Neural cell (in vitro differentiated cells): ENCODE measurements around the gene CDC6. TPM values are rescaled to one million over a fixed set of nuclear protein-coding genes. Genes with fewer than 3 reads are reported as not detected.

Experiments
- H2AFZ ChIP-seq: fragments of 200-600, 300-800 bp; sonication (generic), shearing (Covaris generic); 2 replicates; pipeline ENCODE4 v1.6.0; 2014; ENCODE audit warnings: low read depth, mild to moderate bottlenecking, antibody characterized with exemption, low read length, moderate library complexity
- H3F3A ChIP-seq: fragments of 200-600 bp; shearing (Covaris generic); 2 replicates; pipeline ENCODE4 v1.6.1; 2016; ENCODE audit warnings: mild to moderate bottlenecking, moderate library complexity, mixed read lengths, antibody characterized with exemption, low read length; ENCODE audit not compliant: insufficient read depth, poor library complexity, severe bottlenecking
- H3K27ac ChIP-seq: fragments of 200-600, 300-800 bp; sonication (generic), shearing (Covaris generic); 2 replicates; pipeline ENCODE4 v1.5.1; 2014; ENCODE audit warnings: mild to moderate bottlenecking, low read length, moderate library complexity
- H3K27me3 ChIP-seq: fragments of 300-800, 200-600 bp; sonication (generic), shearing (Covaris generic); 2 replicates; pipeline ENCODE4 v1.6.0; 2014; ENCODE audit warnings: mild to moderate bottlenecking, low read depth, low read length, moderate library complexity; ENCODE audit not compliant: insufficient read depth
- H3K36me3 ChIP-seq: fragments of 300-800, 200-600 bp; sonication (generic), shearing (Covaris generic); 2 replicates; pipeline ENCODE4 v1.5.1; 2014; ENCODE audit warnings: mild to moderate bottlenecking, antibody characterized with exemption, low read length, moderate library complexity; ENCODE audit not compliant: insufficient read depth
- H3K4me2 ChIP-seq: fragments of 300-800, 200-600 bp; sonication (generic), shearing (Covaris generic); 2 replicates; pipeline ENCODE4 v1.6.0; 2014; ENCODE audit warnings: mild to moderate bottlenecking, low read length
- H3K4me3 ChIP-seq: fragments of 300-800, 200-600 bp; sonication (generic), shearing (Covaris generic); 2 replicates; pipeline ENCODE4 v1.5.1; 2014; ENCODE audit warnings: mild to moderate bottlenecking, low read length, moderate library complexity
- H3K79me2 ChIP-seq: fragments of 200-600 bp; shearing (Covaris generic); replicated peaks from 2 replicates; pipeline ENCODE4 v1.6.0; 2014; ENCODE audit warnings: mild to moderate bottlenecking, low read length, moderate library complexity; ENCODE audit not compliant: insufficient read depth
- H3K9ac ChIP-seq: fragments of 300-800, 200-600 bp; sonication (generic), shearing (Covaris generic); 2 replicates; pipeline ENCODE4 v1.6.1; 2016; ENCODE audit warnings: mild to moderate bottlenecking, low read length, mixed read lengths
- H3K9me2 ChIP-seq: fragments of 200-600 bp; shearing (Covaris generic); 2 replicates; pipeline ENCODE4 v1.6.1; 2016; ENCODE audit warnings: mild to moderate bottlenecking, low read length, mixed read lengths; ENCODE audit not compliant: insufficient read depth
- H3K9me3 ChIP-seq: fragments of 200-600, 300-800 bp; sonication (generic), shearing (Covaris generic); 2 replicates; pipeline ENCODE4 v1.6.1; 2016; ENCODE audit warnings: mild to moderate bottlenecking, mixed run types, low read length, moderate library complexity, mixed read lengths
- H4K20me1 ChIP-seq: fragments of 200-600 bp; shearing (Covaris generic); 2 replicates; pipeline ENCODE4 v1.6.1; 2016; ENCODE audit warnings: mild to moderate bottlenecking, mixed run types; ENCODE audit not compliant: insufficient read depth
- EP300 ChIP-seq: fragments of 450-650 bp; conservative IDR thresholded peaks from 2 replicates; pipeline ENCODE4 v1.6.1; 2014; ENCODE audit warnings: antibody characterized with exemption, mild to moderate bottlenecking, moderate library complexity; ENCODE audit not compliant: poor library complexity, severe bottlenecking
- EZH2 ChIP-seq: fragments of 200-600, 300-800 bp; shearing (Covaris generic), sonication (generic); IDR thresholded peaks from 2 replicates; pipeline ENCODE4 v1.6.1; 2014; ENCODE audit warnings: antibody characterized with exemption, low read length, borderline replicate concordance, mild to moderate bottlenecking; ENCODE audit not compliant: insufficient read depth, poor library complexity, severe bottlenecking
- MXI1 ChIP-seq: fragments of 450-650 bp; conservative IDR thresholded peaks from 2 replicates; pipeline ENCODE4 v1.6.1; 2014; ENCODE audit warnings: antibody characterized with exemption, mild to moderate bottlenecking; ENCODE audit not compliant: poor library complexity, severe bottlenecking
- POLR2AphosphoS5 ChIP-seq: IDR thresholded peaks from 2 replicates; pipeline ENCODE4 v1.6.1; 2012
- RAD21 ChIP-seq: fragments of 450-650 bp; conservative IDR thresholded peaks from 2 replicates; pipeline ENCODE4 v1.6.1; 2014; ENCODE audit warnings: antibody characterized with exemption, mild to moderate bottlenecking, moderate library complexity
- REST ChIP-seq: IDR thresholded peaks from 2 replicates; pipeline ENCODE4 v1.6.1; 2012; ENCODE audit warnings: borderline replicate concordance
- SMC3 ChIP-seq: fragments of 450-650 bp; conservative IDR thresholded peaks from 2 replicates; pipeline ENCODE4 v1.6.1; 2014; ENCODE audit warnings: antibody characterized with exemption, mild to moderate bottlenecking, moderate library complexity; ENCODE audit not compliant: poor library complexity
- TAF1 ChIP-seq: IDR thresholded peaks from 2 replicates; pipeline ENCODE4 v1.6.1; 2012; ENCODE audit warnings: low read depth
- polyA plus RNA-seq: library from polyadenylated mRNA; depleted of rRNA; stranded (reverse); fragments of >200 nt; gene quantifications from 2 replicates; pipeline ENCODE4 v1.2.3, GENCODE V29; 2014
- TF ChIP-seq, protein P1 (sequence below): fragments of 450-650 bp; IDR thresholded peaks from 2 replicates; pipeline ENCODE4 v1.5.1; 2014; ENCODE audit warnings: antibody characterized with exemption, mild to moderate bottlenecking, moderate library complexity; ENCODE audit not compliant: poor library complexity, severe bottlenecking

The CDC6 gene
- polyA plus RNA-seq, 1 donor from 2014 or later, result 2.2 TPM

DNA sequence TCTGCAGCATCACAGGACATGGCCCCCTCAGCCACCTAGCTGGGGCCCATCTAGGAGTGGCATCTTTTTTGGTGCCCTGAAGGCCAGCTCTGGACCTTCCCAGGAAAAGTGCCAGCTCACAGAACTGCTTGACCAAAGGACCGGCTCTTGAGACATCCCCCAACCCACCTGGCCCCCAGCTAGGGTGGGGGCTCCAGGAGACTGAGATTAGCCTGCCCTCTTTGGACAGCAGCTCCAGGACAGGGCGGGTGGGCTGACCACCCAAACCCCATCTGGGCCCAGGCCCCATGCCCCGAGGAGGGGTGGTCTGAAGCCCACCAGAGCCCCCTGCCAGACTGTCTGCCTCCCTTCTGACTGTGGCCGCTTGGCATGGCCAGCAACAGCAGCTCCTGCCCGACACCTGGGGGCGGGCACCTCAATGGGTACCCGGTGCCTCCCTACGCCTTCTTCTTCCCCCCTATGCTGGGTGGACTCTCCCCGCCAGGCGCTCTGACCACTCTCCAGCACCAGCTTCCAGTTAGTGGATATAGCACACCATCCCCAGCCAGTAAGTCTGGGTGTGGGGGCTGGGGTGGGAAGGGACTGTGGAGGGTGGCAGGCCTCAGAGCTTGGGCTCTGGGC, 43.3 kb downstream of the CDC6 start:
- H3K36me3 ChIP-seq, result no peaks in the 10 kb centered on the region
- no peaks in the 10 kb centered on the region for H3F3A ChIP-seq
- no peak overlapping the region for H3K4me2 ChIP-seq
- H4K20me1 ChIP-seq, result no peaks in the 10 kb centered on the region
- H3K79me2 ChIP-seq, result no peaks in the 10 kb centered on the region
- no peak overlapping the region for H2AFZ ChIP-seq
- H3K9ac ChIP-seq, result no peak overlapping the region
- no peaks in the 10 kb centered on the region for H3K9me3 ChIP-seq
- no peak overlapping the region for H3K4me3 ChIP-seq
- no peak overlapping the region for H3K27ac ChIP-seq
- H3K9me2 ChIP-seq, result no peaks in the 10 kb centered on the region
- no peaks in the 10 kb centered on the region for H3K27me3 ChIP-seq
- TF ChIP-seq MXI1 (no peak), POLR2AphosphoS5 (no peak), SMC3 (no peak), EP300 (no peak), REST (no peak), TAF1 (no peak), RAD21 (no peak), EZH2 (no peak)
- TF ChIP-seq, protein P1, sequence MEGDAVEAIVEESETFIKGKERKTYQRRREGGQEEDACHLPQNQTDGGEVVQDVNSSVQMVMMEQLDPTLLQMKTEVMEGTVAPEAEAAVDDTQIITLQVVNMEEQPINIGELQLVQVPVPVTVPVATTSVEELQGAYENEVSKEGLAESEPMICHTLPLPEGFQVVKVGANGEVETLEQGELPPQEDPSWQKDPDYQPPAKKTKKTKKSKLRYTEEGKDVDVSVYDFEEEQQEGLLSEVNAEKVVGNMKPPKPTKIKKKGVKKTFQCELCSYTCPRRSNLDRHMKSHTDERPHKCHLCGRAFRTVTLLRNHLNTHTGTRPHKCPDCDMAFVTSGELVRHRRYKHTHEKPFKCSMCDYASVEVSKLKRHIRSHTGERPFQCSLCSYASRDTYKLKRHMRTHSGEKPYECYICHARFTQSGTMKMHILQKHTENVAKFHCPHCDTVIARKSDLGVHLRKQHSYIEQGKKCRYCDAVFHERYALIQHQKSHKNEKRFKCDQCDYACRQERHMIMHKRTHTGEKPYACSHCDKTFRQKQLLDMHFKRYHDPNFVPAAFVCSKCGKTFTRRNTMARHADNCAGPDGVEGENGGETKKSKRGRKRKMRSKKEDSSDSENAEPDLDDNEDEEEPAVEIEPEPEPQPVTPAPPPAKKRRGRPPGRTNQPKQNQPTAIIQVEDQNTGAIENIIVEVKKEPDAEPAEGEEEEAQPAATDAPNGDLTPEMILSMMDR, result no peak

DNA sequence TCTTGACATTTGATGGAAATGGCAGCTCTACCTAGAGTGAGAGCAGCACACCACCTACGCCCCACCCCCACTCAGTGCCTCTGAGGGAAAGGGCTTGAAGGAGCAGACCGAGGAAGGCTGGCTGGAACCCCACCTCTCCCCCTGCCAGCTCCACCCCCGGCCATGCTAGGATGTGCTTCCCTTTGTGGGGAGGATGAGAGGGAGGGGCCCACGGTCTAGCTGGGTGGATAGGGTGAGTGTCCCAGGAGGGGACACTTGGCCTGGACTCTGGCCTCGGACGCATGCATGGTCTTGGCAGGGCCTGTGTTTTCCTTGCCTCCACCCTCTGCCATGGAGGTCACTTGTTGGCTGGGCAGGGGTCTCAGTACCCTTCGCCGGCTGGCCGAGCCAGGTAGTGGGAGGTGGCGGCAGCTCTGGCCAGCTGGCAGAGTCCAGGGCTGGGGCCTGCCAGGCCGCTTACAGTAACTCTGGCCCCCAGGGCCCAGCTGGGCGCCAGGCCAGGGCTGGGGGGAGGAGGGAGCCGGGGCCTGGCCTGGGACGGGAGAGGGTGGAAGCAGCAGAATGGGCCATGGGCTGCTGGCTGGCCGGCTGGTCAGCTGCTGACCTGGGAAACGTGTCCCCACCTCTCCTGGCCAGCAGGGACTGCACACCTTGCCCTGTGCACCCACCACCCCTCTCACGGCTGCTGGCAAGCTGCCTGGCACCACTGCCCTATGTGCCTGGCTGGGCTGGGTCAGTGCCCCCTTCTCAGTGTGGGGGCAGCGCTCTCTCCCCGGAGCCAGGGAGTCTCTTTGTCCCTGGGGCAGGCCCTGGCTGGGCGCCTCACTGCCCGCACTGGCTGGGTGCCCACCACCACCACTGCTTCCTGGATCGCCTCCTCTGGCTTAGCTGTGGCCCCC, 44.3 kb downstream of the CDC6 start:
- Histone ChIP-seq H3K27ac (no peak overlapping the region), H3K4me3 (no peak overlapping the region), H3K79me2 (no peaks in the 10 kb centered on the region), H2AFZ (no peak overlapping the region), H3K9ac (no peak overlapping the region), H3K4me2 (no peak overlapping the region), H3K27me3 (no peaks in the 10 kb centered on the region), H4K20me1 (no peaks in the 10 kb centered on the region), H3F3A (no peaks in the 10 kb centered on the region), H3K36me3 (no peaks in the 10 kb centered on the region), H3K9me3 (no peaks in the 10 kb centered on the region), H3K9me2 (no peaks in the 10 kb centered on the region)
- no peak for TF ChIP-seq REST
